Stimulated activated CD8-positive, alpha-beta memory T cell treated with anti-CD3 and anti-CD28 coated beads, Interleukin-7, amount 100 ng/mL, for 4 hours (primary cell): ENCODE data around the gene ESRP2.

Source experiments
- DNase-seq, 2 donors: peaks; one replicate each; pipeline ENCODE4 v3.0.0-alpha.2; 2020; ENCODE audit warnings: low read depth in 2 of 2

Gene ESRP2

DNA sequence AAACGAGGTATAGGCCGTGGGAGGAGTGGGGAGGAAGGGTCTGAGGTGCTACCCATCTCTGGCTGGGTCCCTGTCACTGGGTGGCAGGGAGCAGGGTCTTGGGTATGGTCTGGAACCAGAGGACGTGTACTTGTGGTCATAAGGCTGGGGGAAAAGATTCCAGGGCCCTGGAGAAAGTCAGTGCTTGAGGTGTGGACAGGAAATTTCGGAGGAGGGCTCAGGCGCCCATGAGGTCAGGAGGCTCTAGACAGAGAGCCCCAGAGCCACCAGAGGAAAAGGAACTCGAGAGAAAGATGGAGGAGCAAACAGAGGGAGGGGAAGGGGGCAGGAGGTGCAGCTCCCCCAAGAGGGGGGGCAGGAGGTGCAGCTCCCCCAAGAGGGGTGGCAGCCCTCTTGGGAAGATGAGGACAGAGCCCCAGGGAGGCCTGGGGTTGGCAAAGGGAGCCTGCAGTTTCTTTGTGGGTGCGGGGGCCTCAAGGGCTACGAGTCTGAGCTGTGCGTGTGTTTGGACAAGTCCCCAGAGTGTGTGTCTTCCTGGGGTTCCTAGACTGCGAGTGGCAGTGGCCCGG is 27.7 kb upstream of the ESRP2 start:
- DNase-seq, result no peak

DNA sequence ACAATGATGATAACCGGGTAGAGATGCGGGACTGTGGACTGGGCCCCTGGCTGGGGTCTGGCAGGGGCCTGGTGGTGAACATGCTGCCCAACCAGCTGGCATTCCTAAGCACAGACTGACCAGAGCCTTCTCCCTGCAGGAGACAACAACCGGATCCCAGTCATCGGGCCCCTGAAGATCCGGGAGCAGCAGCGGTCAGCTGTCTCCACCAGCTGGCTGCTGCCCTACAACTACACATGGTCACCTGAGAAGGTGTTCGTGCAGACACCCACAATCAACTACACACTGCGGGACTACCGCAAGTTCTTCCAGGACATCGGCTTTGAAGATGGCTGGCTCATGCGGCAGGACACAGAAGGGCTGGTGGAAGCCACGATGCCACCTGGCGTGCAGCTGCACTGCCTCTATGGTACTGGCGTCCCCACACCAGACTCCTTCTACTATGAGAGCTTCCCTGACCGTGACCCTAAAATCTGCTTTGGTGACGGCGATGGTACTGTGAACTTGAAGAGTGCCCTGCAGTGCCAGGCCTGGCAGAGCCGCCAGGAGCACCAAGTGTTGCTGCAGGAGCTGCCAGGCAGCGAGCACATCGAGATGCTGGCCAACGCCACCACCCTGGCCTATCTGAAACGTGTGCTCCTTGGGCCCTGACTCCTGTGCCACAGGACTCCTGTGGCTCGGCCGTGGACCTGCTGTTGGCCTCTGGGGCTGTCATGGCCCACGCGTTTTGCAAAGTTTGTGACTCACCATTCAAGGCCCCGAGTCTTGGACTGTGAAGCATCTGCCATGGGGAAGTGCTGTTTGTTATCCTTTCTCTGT is 23.3 kb upstream of the ESRP2 start:
- DNase-seq, result no peak

DNA sequence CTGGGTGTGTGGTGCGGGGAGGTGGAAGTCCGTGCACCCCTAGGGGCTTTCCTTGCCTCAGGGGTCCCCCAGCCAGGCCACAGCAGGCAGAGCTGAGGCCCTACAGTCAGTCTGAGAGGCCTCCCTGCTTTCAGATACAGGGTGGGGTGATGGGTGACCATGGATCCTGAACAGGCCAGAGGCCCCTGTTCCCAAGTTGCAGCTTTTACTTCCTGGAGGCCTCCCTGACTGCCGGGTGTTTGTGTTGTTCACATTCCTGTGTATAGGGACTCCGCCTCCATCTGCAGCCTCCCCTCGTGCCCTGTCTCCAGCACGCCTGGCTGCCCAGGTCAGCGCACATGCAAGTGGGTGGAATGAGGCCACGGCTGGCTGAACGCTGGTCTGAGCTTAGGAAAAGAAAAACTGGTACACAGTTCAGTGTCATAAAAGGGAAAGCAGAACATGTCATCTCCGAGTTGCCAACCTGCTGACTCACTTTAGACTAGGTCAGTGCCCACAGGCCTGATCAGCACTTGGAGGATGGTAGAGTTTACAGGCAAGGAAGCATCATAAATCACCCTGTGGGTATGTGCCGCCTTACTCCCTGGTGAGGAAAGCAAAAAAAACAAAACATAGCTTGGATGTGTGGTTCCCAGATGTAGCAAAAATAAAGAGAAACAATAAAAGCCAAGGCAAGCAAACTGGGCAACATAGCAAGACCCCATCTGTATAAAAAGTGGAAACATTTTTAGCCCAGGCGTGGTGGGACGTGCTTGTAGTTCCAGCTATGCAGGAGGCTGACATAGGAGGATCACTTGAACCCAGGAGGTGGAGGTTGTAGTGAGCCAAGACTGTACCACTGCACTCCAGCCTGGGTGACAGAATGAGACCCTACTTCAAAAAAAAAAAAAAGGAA is 22.2 kb upstream of the ESRP2 start:
- DNase-seq, result no peak

DNA sequence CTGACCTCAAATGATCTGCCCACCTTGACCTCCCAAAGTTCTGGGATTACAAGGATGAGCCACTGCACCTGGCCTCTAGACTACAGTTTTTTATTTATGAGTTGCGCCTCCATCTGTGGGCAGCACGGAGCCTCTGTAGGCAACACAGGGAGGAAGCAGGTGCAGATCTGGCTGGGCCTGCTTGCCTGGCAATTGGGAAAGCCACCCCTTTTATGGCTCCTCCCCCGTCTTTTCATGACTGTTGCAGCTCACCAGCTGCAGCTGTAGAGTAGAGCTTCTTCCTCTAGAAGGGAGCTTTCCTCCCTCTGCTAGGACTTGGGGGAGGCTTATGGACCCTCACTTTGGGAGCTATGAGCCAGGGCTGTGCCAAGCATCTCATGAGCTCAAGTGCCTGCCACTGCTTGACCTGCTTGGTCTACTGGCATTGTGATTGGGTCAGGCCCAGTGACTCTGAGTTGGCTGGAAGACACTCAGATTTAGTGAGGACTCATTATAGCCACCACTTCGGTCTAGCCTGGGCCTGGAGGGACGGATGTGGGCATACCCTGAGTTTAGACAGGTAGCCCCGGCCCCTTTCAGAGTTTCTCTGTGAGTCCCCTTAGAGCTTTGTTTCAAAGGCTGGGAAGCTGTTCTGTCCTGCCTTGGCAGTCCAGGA is 21.5 kb upstream of the ESRP2 start:
- DNase-seq, result no peak

DNA sequence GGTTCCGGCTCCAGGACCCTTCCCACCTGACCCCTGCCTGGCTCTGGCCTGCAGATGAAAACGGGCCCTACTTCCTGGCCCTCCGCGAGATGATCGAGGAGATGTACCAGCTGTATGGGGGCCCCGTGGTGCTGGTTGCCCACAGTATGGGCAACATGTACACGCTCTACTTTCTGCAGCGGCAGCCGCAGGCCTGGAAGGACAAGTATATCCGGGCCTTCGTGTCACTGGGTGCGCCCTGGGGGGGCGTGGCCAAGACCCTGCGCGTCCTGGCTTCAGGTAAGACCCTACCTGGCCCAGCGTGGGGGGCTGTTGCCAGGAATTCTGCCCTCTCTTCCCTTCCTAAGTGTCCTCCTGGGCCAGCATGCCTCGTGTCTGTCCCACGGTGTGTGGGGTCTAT is 19.8 kb upstream of the ESRP2 start:
- DNase-seq, result no peak

DNA sequence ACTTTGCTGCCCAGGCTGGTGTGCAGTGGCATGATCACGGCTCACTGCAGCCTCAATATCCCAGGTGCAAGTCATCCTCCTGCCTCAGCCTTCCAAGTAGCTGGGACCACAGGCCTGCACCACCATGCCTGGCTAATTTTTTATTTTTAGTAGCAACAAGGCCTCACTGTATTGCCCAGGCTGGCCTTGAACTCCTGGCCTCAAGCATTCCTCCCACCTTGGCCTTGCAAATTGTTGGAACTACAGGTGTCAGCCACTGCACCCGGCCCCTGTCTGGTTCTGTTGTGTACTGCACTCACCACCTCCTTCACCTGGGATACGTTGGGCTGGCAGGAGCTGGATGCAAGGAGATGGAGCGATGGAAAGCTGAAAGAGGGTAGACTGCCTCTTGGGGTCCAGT is 17.8 kb upstream of the ESRP2 start:
- no peak for DNase-seq

DNA sequence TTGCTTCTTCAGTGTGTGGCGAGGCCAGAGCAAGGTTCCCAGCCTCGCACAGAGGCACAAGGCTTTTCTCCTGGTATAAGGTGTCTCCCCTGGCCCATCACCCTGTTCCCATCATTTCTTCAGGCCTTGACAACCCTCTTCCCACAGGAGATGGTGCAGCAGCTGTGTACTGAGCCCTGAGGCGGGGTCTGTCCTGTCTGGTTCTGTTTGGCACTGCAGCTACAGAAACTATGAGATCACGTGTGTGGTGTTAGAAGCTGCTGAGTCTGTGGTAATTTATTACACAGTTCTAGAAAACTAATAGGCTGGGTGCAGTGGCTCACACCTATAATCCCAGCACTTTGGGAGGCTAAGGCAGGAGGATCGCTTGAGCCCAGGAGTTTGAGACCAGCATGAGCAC is 16.5 kb upstream of the ESRP2 start:
- no peak for DNase-seq

DNA sequence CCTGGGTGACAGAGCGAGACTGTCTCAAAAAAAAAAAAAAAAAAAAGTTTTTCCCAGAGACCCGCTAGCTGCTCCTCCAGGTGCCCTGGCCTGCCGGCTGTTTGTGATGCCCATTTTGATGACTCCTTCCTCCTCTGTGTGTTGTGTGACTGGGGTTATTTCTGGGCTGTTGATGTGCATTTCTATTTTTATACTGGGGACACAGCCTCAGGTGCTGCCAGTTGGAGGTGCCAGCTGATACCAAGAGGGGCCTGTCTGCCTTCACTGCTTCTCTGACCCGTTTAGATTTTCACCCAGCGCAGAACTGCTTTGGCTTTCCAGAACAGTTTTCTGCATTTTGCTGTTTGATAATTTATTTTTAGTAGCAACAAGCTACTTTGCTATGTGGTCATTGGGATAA is 15.9 kb upstream of the ESRP2 start:
- DNase-seq, result no peak

DNA sequence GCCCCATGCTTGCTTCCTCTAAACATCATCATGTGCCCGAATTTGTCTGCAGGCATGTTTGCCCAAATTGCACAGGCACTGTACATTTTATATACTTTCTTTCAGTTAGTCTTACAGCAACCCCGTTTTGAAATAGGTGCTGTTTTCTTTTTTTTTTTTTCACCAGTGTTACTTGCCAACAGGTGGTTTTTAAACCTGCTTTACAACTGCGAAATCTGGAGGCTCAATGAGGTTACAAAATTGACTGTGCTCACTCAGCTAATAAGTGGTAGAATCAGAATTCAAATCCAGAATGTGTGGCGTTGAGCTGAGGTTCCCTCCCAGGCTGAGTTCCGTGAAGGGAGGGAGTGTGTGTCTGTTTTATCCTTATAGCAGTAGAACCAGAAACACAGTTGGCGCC is 15.0 kb upstream of the ESRP2 start:
- no peak for DNase-seq

DNA sequence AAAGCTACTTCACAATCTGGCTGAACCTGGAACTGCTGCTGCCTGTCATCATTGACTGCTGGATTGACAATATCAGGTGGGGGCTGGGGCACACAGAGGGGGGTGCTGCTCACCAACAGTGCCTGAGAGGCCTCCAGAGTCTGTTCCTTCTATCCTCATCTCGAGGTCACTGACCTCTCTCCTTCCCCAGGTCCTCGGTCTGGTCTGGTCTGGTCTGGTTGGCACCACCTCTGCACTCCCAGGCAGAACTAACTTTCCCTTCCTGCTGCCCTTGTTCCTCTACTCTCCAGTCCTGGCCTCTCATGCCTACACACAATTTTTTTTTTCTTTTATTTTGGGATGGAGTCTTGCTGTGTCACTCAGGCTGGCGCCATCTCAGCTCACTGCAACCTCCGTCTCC is 13.4 kb upstream of the ESRP2 start:
- DNase-seq, result no peak

GRCh38 chr16:68247932-68248331 is 12.0 kb upstream of the ESRP2 start:
- no peak for DNase-seq

GRCh38 chr16:68247400-68247799 is 11.5 kb upstream of the ESRP2 start:
- DNase-seq, result no peak

- no peak for DNase-seq
Observed at GRCh38 chr16:68246666-68247065, 10.7 kb upstream of the ESRP2 start.

DNA sequence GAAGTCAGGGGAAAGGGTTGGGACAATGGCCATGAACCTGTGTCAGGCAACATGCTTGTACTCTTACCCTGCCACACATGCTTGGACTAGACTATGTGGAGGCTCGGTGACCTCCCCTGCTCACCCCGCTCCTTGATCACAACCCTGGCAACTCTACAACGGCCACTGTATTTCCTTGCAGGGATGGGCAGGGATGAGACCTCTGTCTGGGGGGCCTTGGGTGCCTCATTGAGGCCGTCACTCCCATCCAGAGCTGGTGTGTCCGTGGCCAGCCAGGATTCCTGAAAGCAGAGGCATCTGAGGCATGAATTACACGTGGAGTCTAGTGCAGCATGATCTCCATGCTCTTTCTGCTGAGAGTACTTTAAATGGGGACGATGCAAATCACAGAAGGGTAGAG is 10.2 kb upstream of the ESRP2 start:
- no peak for DNase-seq

- DNase-seq, result peak; percentile 93 to 95
Observed at GRCh38 chr16:68244903-68245853, 9.3 kb upstream of the ESRP2 start, which contains the start of gene PLA2G15. Gene PLA2G15, plus strand, starts transcription at chr16:68245373. Its CDS starts 54 bp downstream, at chr16:68245427.

GRCh38 chr16:68244481-68244902 is 8.6 kb upstream of the ESRP2 start:
- no peak for DNase-seq

DNA sequence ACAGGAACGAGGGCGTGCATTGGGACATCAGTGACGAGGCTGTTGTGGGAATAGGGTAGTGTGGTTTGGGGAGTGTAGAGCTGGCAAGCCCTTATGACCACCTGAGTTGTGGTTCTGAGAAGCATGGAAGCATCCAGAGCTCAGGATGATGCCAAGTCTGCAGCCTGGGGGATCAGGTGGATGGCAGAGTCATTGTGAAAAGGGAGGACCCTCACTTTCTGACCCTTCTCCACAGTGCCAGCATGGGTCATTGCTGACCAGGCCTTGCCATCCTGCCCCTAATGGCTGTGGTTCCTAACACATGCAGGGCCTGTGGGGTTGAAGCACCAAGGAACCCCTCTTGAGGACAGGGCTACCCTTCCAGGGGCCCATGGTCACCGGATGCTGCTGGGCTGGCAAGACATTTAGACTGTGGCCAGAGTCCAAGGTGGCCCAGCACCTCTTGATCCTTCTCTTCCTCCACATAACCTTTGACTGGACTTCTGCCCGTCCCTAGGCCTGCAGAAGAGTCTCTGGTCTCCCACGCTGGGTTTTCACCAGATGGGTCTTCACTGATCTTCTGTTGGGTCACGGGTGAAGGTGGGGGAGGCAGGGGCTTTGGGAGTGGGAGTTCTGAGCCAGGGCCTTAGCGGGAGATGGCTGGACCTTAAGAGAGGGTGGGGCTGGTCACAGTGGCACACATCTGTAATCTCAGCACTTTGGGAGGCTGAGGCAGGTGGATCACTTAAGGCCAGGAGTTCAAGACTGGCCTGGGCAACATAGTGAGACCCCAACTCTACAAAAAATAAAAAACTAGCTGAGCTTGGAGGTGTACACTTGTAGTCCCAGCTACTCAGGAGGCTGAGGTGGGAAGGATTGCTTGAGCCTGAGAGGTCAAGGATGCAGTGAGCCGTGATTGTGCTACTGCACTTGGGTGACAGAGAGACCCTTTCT is 7.3 kb upstream of the ESRP2 start:
- no peak for DNase-seq

DNA sequence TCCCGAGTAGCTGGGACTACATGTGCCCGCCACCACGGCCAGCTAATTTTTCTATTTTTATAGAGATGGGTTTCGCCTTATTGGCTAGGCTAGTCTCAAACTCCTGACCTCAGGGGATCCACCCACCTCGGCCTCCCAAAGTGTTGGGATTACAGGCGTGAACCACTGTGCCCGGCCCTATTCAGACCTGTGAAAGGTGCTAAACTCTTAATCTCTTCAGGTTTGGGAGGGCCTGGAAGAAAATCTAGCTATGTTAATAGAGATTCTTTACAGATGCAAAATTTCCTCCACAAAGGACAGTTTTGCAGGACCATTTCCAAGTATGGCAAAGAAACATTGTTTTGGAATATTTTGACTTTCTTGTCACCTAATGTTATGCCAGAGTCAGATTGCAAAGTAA is 6.2 kb upstream of the ESRP2 start:
- DNase-seq, result no peak

DNA sequence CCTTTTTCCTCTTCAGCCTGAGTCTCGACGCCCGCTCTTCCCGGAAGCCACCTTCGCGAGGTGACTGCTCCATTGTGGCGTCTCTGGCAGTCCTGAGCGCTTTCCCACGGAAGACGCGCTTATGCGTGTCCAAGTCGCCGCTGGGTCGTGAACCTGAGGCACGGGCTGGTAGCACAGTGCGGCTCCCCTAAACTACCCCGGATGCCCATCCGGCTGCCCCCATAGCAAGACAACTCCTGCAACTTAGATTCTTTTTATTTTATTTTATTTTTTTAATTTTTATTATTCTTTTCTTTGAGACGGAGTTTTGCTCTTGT is 2.1 kb upstream of the ESRP2 start:
- no peak for DNase-seq
